ENCODE results near the gene TEKT3. TPM values are rescaled to one million over a fixed set of nuclear protein-coding genes. Genes with fewer than 3 reads are reported as not detected.

TEKT3 gene
- total RNA-seq, 1 experiment from 2014 or later: not detected

GRCh38 chr17:15281909-15282308 is 59.5 kb downstream of the TEKT3 start:
- no TSS peak for BruUV-seq (replicated peaks)
- H3K36me3 ChIP-seq (ENCODE audit: insufficient read depth, low read length, poor library complexity, severe bottlenecking): no peaks in the 10 kb centered on the region
- POLR2A ChIA-PET (ENCODE audit: low non-redundant PET): no interaction called here

GRCh38 chr17:15278924-15279477 is 62.4 kb downstream of the TEKT3 start:
- BruUV-seq (replicated peaks): no TSS peak
- no peak overlapping the region for H3K27ac ChIP-seq (ENCODE audit: low read depth, low read length, poor library complexity, severe bottlenecking)
- H3K4me3 ChIP-seq (ENCODE audit: low read depth, low read length, poor library complexity, severe bottlenecking): no peak overlapping the region
- CTCF ChIA-PET: no interaction called here
- intact Hi-C loops (cut with micrococcal nuclease; ENCODE audit: unreplicated experiment): loop anchor here (10.0 kb wide), 1 partner anchor 86 kb away; no protein-coding TSS in a partner anchor
- H3K9me3 ChIP-seq (ENCODE audit: low read depth, low read length, poor library complexity, severe bottlenecking): no peaks in the 10 kb centered on the region
- TF ChIP-seq, protein P1, sequence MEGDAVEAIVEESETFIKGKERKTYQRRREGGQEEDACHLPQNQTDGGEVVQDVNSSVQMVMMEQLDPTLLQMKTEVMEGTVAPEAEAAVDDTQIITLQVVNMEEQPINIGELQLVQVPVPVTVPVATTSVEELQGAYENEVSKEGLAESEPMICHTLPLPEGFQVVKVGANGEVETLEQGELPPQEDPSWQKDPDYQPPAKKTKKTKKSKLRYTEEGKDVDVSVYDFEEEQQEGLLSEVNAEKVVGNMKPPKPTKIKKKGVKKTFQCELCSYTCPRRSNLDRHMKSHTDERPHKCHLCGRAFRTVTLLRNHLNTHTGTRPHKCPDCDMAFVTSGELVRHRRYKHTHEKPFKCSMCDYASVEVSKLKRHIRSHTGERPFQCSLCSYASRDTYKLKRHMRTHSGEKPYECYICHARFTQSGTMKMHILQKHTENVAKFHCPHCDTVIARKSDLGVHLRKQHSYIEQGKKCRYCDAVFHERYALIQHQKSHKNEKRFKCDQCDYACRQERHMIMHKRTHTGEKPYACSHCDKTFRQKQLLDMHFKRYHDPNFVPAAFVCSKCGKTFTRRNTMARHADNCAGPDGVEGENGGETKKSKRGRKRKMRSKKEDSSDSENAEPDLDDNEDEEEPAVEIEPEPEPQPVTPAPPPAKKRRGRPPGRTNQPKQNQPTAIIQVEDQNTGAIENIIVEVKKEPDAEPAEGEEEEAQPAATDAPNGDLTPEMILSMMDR (conservative IDR thresholded peaks at IDR 0.05; ENCODE audit: low read depth, low read length): no peak
- TF ChIP-seq EZH2 (IDR thresholded peaks at IDR 0.05; ENCODE audit: borderline replicate concordance, low read depth, low read length, poor library complexity, severe bottlenecking): no peak
- POLR2A ChIA-PET (ENCODE audit: low non-redundant PET): no interaction called here
- H3K36me3 ChIP-seq (ENCODE audit: insufficient read depth, low read length, poor library complexity, severe bottlenecking): no peaks in the 10 kb centered on the region
- no peaks in the 10 kb centered on the region for H3K4me1 ChIP-seq (ENCODE audit: insufficient read depth, low read length, poor library complexity, severe bottlenecking)
- no peaks in the 10 kb centered on the region for H3K27me3 ChIP-seq (replicated peaks; ENCODE audit: insufficient read depth, low read depth, low read length, poor library complexity)
- no peak for DNase-seq (ENCODE audit: low spot score)

More at GRCh38 chr17:15281909-15282308, 59.5 kb downstream of the TEKT3 start:
- CTCF ChIA-PET: no interaction called here
- Histone ChIP-seq H3K27ac (ENCODE audit: low read depth, low read length, poor library complexity, severe bottlenecking) (no peak overlapping the region), H3K27me3 (replicated peaks; ENCODE audit: insufficient read depth, low read depth, low read length, poor library complexity) (no peaks in the 10 kb centered on the region), H3K9me3 (ENCODE audit: low read depth, low read length, poor library complexity, severe bottlenecking) (no peaks in the 10 kb centered on the region), H3K4me3 (ENCODE audit: low read depth, low read length, poor library complexity, severe bottlenecking) (no peak overlapping the region), H3K4me1 (ENCODE audit: insufficient read depth, low read length, poor library complexity, severe bottlenecking) (no peaks in the 10 kb centered on the region)
- no peak for DNase-seq (ENCODE audit: low spot score)
- intact Hi-C loops (cut with micrococcal nuclease; ENCODE audit: unreplicated experiment): no loop called here
- TF ChIP-seq EZH2 (IDR thresholded peaks at IDR 0.05; ENCODE audit: borderline replicate concordance, low read depth, low read length, poor library complexity, severe bottlenecking): no peak
- TF ChIP-seq, protein P1 (conservative IDR thresholded peaks at IDR 0.05; ENCODE audit: low read depth, low read length): no peak

- intact Hi-C loops (cut with micrococcal nuclease; ENCODE audit: unreplicated experiment): loop anchor here (10.0 kb wide), 1 partner anchor 86 kb away; no protein-coding TSS in a partner anchor
Measured at GRCh38 chr17:15278380-15278779, 63.0 kb downstream of the TEKT3 start.

More at GRCh38 chr17:15278380-15278779, 63.0 kb downstream of the TEKT3 start:
- no peak overlapping the region for H3K27ac ChIP-seq (ENCODE audit: low read depth, low read length, poor library complexity, severe bottlenecking)
- DNase-seq (ENCODE audit: low spot score): no peak
- no peaks in the 10 kb centered on the region for H3K4me1 ChIP-seq (ENCODE audit: insufficient read depth, low read length, poor library complexity, severe bottlenecking)
- no TSS peak for BruUV-seq (replicated peaks)
- ChIA-PET CTCF (no interaction called here), POLR2A (ENCODE audit: low non-redundant PET) (no interaction called here)
- no peaks in the 10 kb centered on the region for H3K27me3 ChIP-seq (replicated peaks; ENCODE audit: insufficient read depth, low read depth, low read length, poor library complexity)
- TF ChIP-seq, protein P1 (conservative IDR thresholded peaks at IDR 0.05; ENCODE audit: low read depth, low read length): no peak
- TF ChIP-seq EZH2 (IDR thresholded peaks at IDR 0.05; ENCODE audit: borderline replicate concordance, low read depth, low read length, poor library complexity, severe bottlenecking): no peak
- H3K9me3 ChIP-seq (ENCODE audit: low read depth, low read length, poor library complexity, severe bottlenecking): no peaks in the 10 kb centered on the region
- H3K4me3 ChIP-seq (ENCODE audit: low read depth, low read length, poor library complexity, severe bottlenecking): no peak overlapping the region
- no peaks in the 10 kb centered on the region for H3K36me3 ChIP-seq (ENCODE audit: insufficient read depth, low read length, poor library complexity, severe bottlenecking)

Measured in A673 (cell line).